GM19438 (cell line): ENCODE measurements around the gene TTC21A.

Source experiments
- ATAC-seq: cut with Tn5 transposase; IDR thresholded peaks from one replicate; pipeline ENCODE4 v1.9.1; 2021; ENCODE audit warnings: low read depth; ENCODE audit not compliant: unreplicated experiment

The TTC21A gene

GRCh38 chr3:39098473-39099000, 8.9 kb upstream of the TTC21A start:
- ATAC-seq: no peak

GRCh38 chr3:39099242-39099641, 8.2 kb upstream of the TTC21A start:
- no peak for ATAC-seq

- no peak for ATAC-seq
Measured at GRCh38 chr3:39099738-39100499, 7.6 kb upstream of the TTC21A start.

GRCh38 chr3:39100500-39100886, 7.0 kb upstream of the TTC21A start:
- no peak for ATAC-seq

DNA sequence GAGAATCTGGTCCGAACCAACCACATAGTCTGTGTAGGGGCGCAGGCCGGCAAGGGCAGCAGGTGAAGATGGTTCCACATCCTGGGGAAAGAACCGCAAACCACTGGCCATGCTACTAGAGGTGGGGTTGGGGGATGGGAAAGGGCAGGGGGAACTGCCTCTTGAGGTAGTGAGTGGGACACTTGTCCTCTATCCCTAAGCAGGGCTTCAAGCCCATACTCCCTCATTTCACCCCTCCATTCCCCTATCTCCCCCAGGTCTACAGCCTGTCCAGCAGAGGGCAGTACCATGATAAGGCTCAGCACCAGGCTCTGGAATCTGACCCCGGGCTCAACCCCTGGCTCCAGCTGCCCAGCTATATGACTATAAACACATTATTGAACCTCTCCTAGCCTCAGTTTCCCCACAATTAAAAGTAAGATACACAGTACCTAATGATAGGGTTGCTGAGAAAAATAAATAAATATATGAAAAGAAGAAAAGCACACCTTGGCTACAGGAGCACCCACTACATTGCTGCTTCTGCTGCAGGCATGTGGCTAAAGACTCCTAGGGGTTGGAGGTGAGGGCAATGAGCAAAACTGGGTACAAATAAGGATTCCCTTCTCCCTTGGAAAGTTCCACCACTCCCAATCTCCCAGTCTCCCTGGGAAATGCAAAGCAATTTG, 6.3 kb upstream of the TTC21A start:
- ATAC-seq: peak; percentile 60

GRCh38 chr3:39102504-39103323, 4.8 kb upstream of the TTC21A start:
- no peak for ATAC-seq

GRCh38 chr3:39103324-39103693, 4.2 kb upstream of the TTC21A start:
- no peak for ATAC-seq

- ATAC-seq: no peak
Measured at GRCh38 chr3:39103791-39104552, 3.5 kb upstream of the TTC21A start.

DNA sequence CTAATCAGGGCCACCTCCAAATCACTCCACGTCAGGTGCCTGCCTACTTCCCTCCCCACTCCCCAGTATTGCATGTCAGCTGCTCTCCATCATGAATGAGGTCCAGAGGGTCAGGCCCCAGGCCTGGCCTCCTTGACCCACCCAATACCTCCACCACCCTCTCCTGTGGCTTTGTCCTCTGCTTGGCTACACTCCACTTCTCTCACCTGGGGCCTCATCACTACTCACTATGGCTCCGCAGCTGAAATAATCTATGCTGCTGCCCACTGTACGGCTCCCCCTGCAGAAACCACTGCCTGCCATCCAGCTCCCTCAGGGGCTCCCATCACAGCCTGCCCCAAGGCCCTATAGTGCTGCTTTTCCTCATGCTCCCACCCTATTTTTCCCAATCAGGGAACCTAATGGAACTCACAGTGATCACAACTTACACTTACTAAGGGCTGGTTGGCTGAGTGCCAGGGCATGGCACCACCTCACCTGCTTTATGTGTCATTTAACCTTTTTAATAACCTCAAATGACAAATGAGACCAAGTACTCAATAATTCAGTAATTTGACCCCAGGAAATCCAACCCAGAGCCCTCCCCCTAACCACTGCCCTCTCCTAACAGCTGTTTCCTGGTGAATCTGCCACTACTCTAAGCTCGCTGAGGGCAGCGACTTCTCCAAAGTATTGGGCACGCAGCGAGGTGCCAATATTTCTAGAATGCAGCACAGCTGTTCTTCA, 2.4 kb upstream of the TTC21A start:
- no peak for ATAC-seq

DNA sequence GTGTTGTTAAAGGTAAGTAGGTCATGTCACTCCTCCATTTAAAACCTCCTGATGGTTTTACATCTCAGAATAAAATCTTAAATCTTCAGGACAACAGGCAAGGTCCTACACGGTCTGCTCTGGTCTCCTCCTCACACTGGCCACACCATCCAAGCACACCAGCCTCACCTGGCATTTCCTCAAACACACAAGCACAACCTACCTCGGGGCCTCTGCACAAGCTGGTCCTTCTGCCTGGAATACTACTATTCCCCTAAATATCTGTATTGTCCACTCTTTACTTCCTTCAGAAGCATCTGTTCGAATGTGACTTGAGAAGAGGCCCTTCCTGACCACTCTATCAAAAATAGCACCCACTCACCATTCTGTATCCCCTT, 1.8 kb upstream of the TTC21A start:
- ATAC-seq: no peak

DNA sequence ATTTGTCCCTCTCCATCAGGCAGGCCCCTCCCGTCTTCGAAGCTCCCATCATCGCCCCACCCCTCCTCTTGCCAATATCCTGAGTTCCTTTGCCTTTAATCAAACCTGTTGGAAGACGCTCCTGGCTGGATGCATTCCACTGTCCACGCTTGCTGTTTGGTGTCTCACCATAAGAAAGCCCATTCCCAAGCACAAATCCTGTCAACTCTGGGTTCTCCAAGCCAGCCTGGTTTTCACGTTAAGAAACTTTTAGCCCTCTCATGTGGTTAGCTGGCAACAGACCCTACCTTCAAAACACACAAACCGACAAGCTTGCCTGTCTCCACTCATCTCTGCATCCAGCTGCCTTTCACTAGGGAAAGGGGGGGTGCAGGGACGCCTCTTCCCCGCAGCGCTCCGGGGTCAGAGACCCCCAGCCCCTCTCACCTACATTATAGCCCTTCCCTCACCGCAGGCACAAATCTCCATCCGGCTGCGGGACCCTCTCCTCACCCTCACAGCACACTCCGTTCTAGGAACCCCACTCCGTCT, 1.1 kb upstream of the TTC21A start:
- ATAC-seq: no peak

GRCh38 chr3:39106851-39107387, 561 bp upstream of the TTC21A start:
- no peak for ATAC-seq

- ATAC-seq: peak; percentile 81
Measured at GRCh38 chr3:39108200-39108710, 775 bp downstream of the TTC21A start.

DNA sequence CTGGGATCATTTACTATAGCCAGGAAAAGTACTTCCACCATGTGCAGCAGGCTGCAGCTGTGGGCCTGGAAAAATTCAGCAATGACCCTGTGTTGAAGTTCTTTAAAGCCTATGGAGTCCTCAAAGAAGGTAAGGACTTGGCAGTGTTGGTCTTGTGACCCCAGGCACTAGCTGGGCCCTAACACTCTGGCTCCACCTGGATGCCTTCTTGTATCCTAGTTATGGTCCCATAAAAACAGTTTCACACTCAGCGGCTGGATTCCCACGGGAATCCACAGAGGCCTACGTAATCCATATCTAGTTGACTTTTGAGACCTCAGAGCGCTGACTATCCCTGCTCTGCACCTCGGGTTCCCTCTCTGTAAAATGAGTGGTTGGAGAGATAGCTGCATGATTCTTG, 1.6 kb downstream of the TTC21A start:
- ATAC-seq: no peak

DNA sequence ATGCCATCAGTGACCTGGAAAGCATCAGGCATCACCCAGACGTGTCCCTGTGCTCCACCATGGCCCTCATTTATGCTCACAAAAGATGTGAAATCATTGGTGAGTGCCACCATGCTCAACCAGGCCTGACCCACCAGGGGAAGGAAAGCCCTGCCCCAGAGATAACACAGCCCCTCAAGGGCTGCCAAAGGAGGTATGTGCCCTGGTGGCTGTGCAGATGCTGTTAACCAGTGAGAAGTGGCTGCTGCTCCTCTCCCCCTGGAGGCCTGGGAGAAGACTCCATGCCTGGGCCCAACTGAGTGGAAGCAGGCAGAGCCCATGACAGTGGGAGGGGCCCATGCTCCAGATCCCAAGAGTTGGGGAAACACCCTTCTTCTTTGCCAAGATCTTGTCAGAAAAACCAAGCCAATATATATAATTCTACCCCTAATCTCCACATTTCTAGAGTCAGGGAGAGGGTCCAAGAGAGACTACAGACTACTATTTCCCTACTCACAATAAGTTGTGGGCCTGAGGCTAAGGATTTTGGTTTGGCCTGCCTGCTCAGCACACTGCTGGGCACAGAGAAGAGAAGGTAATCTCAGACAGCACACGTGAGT, 2.7 kb downstream of the TTC21A start:
- no peak for ATAC-seq

DNA sequence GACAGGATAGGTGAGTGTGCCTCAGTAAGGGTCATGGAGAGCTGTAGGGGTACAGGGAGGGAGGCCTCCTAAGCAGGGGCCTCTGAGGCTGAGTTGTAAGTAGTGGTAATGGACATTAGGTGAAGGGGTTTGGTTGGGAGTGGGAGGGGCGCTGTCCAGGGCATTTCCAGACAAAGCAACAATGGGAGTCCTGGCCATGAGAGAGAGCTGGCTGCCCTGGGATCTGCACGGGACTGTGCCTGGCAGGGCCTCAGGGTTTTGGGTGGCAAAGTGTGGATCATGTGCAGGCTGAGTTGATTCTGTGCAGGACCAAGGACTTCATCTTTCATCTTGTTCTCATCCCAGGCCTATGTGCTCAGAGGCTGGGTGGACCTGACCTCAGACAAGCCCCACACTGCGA, 4.6 kb downstream of the TTC21A start:
- ATAC-seq: no peak

DNA sequence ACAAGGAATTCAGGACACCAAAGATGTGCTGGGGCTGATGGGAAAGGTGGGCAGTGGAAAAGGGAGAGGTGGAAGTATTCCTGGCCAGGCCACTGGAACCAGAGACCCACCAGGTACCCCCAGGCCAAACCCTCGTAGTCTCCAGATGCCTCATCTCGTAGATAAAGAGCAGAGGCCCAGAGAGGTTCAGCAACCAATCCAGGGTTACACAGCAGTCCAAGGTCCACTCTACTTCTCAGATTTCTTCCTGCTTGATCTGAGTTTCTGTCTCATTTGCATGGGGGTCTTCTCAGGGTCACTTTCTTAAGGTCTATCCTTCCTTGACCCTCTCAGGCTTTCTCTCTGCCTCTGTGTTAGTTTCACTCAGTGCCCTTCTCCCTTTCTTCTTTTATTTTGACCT, 5.1 kb downstream of the TTC21A start:
- no peak for ATAC-seq

- no peak for ATAC-seq
Measured at GRCh38 chr3:39113291-39113690, 5.8 kb downstream of the TTC21A start.

- ATAC-seq: no peak
Measured at GRCh38 chr3:39114456-39114855, 7.0 kb downstream of the TTC21A start.
